Activated naive CD8-positive, alpha-beta T cell treated with anti-CD3 and anti-CD28 coated beads, Interleukin-2, amount 50 U/mL, for 16 hours (primary cell): ENCODE measurements around the gene STX1B.

ENCODE experiments used
- DNase-seq: peaks from one replicate; pipeline ENCODE4 v3.0.0-alpha.2; 2020; ENCODE audit warnings: low read depth, low spot score

Gene STX1B

DNA sequence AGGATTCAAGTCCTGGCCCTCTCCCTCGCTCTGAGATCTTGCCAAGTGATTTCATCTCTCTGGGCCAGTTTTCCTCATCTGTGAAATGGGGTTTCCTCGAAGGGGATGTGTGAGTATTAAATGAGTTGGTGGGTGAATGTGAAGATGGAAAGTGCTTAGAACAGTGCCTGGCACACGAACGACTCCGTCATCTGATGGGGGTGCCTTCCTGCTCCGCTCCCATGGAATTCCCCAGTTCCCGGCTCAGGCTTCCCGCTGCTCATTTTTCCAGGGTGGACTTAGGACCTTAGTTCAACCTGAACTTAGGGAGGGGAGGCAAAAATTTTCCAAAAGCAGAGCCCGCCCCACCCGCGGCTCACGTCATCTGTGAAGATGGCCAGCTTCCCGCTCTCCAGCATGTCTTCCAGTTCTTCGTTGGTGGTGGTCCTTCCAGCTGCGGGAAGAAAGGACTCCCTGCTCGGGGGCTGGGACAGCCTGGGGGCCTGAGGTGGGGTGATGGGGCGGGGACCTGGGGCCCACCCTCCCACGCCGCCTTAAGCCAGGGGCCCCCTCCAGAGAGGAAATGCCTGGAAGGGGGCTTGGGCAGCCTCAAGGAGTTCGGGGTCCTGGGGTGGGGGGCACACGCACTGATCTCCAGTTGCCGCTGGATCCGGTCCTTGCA lies 14.0 kb downstream of the STX1B start:
- no peak for DNase-seq

DNA sequence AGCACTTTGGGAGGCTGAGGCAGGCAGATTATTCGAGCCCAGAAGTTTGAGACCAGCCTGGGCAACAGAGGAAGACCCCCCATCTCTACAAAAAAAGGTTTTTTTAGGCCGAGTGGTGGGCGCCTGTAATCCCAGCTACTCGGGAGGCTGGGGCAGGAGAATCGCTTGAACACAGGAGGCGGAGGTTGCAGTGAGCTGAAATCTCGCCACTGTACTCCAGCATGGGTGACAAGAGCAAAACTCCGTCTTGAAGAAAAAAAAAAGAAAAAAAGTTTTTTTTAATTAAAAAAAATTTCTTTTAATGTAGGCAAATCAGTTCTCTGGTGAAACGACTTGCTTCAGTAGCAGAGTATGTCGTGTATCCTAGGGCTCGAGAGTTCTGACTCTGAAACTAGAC lies 14.5 kb downstream of the STX1B start:
- no peak for DNase-seq

DNA sequence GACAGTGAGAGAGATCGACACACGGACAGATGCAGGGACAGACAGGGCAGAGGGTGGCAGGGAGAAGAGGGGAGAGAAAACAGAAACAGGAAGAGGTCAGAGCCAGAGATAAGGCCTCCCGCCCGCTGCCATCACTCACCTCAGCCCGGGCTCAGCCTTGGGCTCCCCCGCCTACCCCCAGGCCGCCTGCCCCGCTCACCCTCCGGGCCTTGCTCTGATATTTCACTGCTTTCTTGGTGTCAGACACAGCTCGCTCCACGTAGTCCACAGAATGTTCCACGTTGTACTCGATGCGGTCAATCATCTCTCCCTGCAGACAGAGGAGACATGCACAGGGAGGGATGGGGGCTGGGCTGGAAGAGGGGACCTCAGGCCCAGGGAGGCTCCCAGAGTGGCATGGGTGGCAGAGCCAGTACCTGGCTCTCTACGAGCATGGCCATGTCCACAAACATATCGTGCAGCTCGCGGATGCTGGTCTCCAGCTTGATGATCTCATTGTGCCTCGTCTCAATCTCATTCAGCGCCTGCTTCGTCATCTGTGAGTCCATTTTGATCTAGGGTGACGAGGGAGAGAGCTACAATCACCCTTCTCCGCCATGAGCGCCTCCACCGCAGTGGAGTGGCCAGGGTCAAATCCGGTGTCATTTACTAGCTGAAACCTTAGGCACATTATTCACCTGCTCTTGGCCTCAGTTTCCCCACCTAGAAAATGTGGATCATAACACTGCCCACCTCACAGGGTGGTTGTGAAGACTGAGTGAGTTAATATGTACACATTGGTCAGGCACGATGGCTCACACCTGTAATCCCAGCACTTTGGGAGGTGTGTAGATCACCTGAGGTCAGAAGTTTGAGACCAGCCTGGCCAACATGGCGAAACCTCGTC lies 17.3 kb downstream of the STX1B start:
- DNase-seq = no peak

DNA sequence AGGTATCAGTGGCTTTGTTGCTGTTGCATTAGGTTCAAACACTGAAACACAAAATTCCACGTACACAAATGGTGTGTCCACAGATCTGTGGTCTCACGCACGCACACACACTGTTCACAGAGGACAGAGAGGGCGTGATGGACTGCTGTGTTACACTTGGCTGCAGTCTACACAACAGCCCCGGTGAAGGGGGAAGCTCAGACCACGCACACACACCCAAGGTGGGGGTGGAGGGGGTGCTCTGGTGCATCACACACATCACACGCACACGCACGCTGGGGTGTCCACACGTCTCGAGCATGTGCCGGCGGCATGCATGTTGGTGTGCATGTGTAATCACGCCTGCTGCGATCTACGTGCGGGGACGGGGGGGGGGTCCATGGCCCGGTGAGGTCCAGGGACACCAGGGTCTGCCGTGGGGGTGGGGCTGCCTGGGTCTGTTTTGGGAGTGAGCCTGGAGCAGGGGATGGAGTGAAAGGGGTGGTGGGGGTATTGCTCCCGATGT lies 18.1 kb downstream of the STX1B start:
- DNase-seq = no peak

DNA sequence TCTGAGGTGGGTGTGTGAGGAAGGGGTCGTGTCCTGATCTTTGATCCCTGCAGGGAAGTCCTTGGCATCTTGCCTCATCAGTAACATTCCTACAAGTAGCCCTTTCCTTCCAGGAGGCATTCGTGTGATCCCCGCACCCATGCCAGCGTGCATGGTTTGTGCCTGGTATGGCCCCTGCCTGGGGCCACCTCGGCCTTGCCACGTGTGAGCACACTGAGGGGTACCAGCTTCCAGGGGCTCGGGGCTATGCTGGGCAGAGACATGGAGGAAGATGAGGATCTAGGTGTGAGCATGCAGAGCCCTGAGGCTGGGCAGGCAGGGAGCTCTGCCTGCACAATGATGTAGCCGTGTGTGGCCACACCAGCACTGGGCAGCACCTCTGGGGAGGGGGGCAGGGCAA lies 19.4 kb downstream of the STX1B start:
- DNase-seq = no peak

DNA sequence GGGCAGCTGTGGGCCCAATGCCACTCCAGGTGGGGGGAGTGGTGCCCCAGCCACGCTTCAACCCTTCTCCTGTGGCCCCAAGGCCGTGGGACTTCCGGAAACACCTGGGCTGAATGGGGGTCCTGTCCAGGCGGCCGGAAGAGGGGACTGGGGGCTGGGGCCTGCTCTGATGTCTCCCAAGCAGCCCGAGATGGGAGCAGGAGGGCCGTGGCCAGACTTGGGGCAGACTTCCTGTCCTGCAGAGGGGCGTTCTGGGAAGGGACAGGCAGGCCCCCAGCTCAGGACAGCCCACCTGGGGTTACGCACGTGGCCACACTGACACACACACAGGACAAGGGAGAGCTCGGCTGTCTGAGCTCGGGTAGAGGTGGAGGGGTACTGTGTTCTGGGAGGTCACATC lies 20.3 kb downstream of the STX1B start:
- no peak for DNase-seq

DNA sequence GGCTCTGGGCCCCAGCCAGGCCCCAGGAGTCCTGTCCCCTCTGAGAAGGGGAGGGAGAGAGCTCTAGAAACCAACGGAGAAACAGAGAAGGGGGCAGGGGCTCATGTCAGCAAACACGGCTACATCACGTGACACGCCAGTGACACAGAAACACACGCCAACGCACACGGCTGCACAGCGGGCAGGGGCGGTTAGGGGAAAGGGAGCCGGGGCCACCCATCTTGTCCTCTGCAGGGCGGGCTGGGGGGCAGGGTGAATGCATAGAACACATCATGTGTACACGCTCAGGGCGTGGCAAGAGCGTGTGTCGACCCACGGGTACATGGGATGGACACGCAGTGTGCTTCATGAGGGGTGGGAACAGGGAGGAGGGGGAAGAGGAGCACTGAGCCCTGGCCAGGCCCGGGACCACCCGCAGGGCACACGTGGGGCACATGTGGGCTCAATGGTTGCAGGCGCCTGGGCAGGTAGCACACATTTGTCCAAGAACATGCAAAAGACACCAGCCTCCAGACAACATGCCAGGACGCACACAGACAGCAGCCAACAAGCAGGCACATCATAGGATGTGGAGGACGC lies 20.9 kb downstream of the STX1B start:
- no peak for DNase-seq

DNA sequence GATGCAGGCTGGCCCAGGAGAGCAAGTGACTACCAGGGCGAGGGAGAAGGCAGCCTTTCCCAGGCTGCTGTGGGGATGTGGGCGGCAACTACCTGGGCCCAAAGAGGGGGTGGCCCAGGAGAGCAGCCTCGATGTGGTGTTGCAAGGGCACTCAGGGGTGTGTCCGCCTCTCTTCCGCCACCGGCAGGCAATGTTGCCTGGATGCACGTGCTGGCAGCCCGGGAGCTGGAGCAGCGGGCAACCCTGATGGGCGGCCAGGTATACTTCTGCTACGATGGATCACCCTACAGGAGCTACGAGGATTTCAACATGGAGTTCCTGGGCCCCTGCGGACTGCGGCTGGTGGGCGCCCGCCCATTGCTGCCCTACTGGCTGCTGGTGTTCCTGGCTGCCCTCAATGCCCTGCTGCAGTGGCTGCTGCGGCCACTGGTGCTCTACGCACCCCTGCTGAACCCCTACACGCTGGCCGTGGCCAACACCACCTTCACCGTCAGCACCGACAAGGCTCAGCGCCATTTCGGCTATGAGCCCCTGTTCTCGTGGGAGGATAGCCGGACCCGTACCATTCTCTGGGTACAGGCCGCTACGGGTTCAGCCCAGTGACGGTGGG lies 22.8 kb downstream of the STX1B start:
- no peak for DNase-seq

DNA sequence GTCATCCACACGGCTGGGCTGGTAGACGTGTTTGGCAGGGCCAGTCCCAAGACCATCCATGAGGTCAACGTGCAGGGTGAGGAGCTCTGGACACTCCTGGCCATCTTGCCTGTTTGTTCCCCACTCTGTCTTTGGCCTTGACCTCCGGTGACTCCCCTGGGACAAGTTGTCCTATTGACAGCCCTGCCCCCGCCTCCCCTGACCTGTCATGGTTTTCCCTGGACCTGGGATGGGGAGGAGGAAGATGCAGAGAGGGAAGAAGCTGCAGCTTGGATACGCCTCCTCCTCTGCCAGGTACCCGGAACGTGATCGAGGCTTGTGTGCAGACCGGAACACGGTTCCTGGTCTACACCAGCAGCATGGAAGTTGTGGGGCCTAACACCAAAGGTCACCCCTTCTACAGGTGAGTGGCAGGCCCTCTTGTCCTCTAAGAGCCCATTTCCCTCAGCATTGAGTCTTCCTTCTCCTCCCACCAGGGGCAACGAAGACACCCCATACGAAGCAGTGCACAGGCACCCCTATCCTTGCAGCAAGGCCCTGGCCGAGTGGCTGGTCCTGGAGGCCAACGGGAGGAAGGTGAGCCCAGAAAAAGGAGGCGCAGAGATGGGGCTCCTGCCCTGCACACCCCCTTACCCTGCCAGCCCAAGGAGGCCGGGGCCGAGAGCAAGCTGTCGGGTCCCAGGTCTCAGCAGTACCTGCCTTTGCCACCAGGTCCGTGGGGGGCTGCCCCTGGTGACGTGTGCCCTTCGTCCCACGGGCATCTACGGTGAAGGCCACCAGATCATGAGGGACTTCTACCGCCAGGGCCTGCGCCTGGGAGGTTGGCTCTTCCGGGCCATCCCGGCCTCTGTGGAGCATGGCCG lies 24.1 kb downstream of the STX1B start:
- DNase-seq = no peak

DNA sequence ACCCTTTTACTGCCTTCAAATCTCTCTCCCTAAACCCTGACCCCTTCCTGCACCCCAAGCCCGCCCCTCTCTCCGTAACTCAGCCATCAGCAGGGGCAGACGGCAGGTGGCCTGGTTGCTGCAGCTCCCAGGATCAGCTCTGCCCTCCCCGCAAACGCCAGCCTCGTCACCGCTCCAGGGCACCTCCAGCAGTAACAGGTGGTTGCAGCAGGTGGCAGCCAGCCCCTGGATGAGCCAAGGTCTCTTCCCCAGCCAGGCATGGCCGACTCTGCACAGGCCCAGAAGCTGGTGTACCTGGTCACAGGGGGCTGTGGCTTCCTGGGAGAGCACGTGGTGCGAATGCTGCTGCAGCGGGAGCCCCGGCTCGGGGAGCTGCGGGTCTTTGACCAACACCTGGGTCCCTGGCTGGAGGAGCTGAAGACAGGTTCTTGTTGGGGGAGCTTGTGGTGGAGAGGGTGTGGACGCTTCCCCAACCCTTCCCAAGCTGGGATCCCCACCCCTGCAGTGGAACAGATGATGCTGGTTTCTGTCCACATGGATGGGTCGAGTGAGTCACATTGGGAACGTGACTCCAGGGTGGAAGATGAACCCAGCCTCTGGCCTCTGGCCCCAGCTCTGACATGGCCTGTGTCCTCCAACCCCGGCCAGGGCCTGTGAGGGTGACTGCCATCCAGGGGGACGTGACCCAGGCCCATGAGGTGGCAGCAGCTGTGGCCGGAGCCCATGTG lies 24.9 kb downstream of the STX1B start:
- DNase-seq = no peak

DNA sequence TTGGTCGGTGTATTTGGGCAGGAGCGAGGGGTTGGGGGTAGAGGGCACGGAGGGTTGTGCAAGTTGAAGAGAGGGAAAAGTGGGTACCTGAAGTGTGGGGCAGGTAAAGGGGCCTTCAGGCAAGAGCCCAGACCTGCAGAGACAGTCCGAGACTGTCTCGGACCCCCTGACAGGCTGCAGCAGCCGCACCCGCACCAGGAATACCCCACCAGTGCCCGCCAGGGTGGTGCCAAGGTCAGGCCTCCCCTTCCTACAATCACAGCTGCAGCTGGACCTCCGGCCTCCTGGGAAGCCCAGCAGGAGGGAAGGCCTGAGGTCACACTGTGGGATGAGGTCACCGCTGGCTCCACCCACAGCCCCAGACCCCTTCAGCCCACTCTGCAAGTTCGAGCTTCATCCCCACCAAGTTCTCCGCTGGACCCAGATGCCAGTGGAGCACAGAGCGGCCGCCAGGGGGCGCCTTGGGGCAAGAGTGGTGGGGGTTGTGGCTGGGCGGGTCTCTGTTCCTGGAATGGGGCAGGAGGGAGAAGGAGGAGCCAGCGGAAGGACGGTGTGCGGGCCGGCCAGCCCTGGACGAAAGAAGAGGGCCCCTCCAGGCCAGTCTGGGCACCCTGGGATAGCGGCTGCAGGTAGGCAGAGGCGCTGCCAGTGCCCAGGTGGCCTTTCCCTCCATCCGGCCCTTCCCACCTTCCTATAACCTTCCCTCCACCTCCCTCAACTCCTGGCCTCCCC lies 25.6 kb downstream of the STX1B start, which contains the start of gene HSD3B7:
Gene HSD3B7, plus strand, starts transcription at position 539 of the 732 bp plus-strand sequence. CDS start 452 bp downstream, outside the sequence.
- peak; percentile 60 for DNase-seq

DNA sequence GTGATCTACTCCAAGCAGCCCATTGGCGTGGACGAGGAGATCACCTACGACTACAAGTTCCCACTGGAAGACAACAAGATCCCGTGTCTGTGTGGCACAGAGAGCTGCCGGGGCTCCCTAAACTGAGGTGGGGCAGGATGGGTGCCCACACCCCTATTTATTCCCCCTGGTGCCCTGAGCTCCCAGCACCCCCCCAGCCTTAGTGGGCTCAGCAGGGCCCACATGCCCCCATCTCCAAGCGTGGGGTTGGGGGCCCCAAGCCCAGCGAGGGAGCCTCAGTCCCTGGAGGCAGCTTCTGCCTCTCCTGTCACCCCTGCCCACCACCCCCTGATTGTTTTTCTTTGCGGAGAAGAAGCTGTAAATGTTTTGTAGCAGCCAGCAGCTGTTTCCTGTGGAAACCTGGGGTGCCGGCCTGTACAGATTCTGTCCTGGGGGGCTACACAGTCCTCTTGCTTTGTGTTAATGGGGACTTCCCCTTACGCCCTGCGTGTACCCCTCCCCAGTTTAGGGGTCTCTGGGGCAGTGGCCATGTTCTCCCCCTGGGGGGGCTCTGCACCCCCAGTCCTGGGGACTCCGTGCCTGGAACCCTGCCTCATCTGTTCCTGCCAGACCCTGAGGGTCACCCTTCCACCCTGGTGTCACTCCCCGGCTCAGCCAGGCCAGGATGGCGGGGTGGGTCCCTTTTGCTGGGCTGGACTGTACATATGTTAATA lies 26.4 kb downstream of the STX1B start:
- no peak for DNase-seq

DNA sequence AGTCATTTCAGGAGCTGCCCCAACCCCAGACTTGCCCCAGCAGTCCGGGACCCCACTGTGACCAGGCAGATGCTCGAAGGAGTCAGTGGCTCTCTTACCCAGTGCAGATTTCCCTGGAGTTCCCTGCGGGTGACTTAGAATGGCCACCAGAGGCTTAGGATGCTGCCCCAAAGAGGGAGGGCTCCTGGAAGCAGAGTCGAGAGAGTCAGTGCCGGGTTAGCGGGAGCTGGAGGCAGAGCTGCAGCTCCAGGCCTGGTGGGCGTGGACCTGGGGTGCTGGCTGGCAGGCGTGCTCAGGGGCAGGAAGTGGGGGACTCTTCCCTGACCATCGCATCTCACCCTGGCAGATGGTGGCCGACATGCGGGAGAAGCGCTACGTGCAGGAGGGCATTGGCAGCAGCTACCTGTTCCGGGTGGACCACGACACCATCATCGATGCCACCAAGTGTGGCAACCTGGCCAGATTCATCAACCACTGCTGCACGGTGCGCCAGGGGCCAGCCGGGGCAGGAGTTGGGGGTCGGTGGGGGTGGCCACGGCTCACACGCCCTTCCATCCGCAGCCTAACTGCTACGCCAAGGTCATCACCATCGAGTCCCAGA lies 27.0 kb downstream of the STX1B start:
- no peak for DNase-seq

DNA sequence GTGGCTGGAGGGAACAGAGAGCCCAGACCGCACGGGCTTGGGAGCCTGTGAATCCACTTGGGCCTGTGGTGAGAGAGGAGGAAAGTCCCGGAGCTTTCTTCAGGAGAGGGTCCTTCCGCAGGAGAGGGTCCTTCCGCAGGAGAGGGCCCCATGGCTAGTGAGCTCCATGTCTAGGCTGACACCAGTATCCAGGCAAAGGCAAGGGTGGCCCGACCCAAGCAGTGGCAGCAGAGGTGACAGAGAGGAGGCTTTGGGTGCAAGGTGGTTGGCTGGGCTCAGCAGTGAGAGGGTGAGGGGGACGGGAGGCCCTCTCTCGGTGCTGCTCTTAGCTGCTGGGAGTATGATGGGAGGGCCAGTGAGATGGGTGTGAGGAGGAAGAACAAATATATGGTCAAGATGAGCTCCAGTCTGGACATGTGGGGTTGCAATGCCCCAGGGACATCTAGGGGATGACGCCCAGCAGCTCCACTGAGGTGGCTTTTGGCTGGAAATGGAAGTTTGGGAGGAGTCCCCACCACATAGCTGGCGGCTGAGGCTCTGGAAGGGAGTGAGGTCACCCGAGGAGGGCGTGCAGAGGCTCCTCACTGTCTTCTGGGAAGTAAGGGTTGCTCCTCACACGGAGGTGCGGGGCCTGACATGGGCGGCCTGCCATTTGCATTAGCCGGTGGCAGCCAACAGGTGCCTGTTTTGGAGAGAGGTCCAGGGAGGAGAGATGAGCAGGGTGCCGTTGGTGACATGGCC lies 27.7 kb downstream of the STX1B start:
- DNase-seq = no peak

DNA sequence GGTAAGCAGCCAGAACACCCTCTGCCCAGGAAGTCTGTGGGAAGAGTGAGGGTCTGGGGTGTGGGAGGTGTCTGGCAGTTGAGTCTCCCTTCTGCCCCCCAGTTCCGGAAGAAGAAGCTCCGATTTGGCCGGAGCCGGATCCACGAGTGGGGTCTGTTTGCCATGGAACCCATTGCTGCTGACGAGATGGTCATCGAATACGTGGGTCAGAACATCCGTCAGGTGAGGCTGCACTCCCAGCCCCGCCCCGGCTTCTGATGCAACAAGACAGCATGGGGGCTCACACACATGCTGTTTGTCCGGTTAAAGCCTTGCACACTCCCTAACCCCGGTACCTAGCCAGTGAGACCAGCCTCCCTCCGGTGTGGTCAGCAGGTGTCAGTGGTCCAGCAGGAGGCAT lies 29.5 kb downstream of the STX1B start:
- DNase-seq = no peak

DNA sequence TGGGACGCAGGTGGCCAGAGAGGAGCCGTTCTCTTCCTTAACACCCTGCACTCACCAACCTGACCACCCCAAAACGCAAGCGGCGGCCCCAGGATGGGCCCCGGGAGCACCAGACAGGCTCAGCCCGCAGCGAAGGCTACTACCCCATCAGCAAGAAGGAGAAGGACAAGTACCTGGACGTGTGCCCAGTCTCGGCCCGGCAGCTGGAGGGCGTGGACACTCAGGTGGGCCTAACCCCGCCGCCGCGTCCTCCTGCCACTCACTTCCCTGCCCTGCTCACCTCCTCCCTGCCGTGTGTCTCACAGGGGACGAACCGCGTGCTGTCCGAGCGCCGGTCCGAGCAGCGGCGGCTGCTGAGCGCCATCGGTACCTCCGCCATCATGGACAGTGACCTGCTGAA lies 30.0 kb downstream of the STX1B start:
- no peak for DNase-seq

DNA sequence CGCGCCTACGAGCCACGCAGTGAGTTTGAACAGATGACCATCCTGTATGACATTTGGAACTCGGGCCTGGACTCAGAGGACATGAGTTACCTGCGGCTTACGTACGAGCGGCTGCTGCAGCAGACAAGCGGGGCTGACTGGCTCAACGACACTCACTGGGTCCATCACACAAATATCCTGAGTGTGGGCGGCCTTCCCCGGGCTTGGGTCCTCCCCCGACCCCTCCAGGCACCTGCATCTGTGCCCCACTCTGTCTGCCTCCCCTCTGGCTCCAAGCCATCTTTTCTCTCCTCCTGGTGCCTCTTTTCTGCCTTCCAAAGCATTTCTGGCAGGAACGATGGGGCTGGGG lies 30.4 kb downstream of the STX1B start:
- no peak for DNase-seq
